ENCODE results near the gene CFAP92.

DNA sequence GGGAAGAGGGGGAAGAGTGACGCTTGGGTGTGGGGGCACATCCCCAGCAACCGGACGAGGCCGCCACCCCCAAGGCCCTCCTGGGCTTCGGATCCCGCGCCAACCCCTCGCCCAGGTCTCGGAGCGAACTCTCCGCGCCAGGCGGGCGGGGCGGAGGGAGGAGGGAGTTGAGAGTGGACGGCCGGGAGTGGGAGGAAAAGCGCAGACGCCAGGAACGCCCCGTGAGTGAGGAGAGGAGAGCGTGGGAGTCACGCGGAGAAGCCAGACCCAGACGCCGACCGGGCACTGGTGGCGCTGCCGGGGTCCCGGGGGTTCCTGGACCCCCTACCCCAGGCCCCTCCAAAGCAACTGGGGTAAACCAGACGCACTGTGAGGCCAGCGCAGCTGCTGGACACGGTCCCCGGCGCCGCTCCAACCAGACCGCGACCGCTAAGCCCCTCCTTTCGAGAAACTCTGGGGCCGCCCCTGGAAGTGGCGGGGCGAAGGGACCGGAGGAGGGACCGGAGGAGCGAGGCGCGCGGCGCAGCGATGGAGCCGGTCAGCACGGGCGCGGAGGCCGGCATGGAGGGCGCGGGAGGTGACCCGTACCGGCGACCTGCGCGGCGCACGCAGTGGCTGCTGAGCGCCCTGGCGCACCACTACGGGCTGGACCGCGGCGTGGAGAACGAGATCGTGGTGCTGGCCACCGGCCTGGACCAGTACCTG lies 7.4 kb upstream of the CFAP92 start, which contains the start of gene EFCC1:
- TF ChIP-seq CTCF (IDR thresholded peaks at IDR 0.05; ENCODE audit: low read length) (no peak), EZH2phosphoT487 (IDR thresholded peaks at IDR 0.05; ENCODE audit: low read length) (no peak)

Measured in MM.1S (cell line).